ENCODE results near the gene CCDC112.

DNA sequence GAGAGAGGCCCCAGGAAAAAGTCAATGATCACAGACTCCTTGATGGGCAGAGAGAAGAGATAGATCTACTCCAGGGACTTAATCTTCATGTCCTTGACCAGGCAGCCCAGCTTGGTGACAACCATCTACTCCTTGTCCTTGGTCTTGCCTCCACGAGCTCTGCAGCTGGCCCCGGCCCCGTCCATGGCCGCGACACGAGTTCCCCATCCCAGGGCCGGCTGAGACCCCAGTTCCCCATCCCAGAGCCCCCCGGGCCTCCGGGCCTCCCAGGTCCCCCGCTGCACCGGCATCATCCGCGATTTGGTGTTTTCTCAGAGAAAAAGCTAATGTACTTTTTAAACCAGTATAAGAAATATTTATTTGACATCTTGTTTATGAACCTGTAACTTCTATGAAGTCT, 31.2 kb downstream of the CCDC112 start:
- TF ChIP-seq, protein P1, sequence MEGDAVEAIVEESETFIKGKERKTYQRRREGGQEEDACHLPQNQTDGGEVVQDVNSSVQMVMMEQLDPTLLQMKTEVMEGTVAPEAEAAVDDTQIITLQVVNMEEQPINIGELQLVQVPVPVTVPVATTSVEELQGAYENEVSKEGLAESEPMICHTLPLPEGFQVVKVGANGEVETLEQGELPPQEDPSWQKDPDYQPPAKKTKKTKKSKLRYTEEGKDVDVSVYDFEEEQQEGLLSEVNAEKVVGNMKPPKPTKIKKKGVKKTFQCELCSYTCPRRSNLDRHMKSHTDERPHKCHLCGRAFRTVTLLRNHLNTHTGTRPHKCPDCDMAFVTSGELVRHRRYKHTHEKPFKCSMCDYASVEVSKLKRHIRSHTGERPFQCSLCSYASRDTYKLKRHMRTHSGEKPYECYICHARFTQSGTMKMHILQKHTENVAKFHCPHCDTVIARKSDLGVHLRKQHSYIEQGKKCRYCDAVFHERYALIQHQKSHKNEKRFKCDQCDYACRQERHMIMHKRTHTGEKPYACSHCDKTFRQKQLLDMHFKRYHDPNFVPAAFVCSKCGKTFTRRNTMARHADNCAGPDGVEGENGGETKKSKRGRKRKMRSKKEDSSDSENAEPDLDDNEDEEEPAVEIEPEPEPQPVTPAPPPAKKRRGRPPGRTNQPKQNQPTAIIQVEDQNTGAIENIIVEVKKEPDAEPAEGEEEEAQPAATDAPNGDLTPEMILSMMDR (IDR thresholded peaks at IDR 0.05; ENCODE audit: insufficient read depth, low read length, poor library complexity, severe bottlenecking) = no peak
- no peak for TF ChIP-seq EZH2phosphoT487 (conservative IDR thresholded peaks at IDR 0.05; ENCODE audit: low read length)
